ENCODE results near the gene CCM2.

- TF ChIP-seq POLR2AphosphoS5 (IDR thresholded peaks at IDR 0.05; ENCODE audit: low read depth, low read length) (no peak), POLR2A (IDR thresholded peaks at IDR 0.05; ENCODE audit: low read depth, low read length) (no peak), TAF1 (IDR thresholded peaks at IDR 0.05; ENCODE audit: borderline replicate concordance, low read depth, low read length) (no peak)
These were observed 86.5 kb downstream of the CCM2 start for GRCh38 chr7:45086331-45087065.
